ENCODE measurements around the gene SLC16A14.

The SLC16A14 gene

GRCh38 chr2:230012267-230012884 is 56.3 kb downstream of the SLC16A14 start:
- H3K4me3 ChIP-seq (ENCODE audit: low read depth, low read length), result no peak overlapping the region
- no peak for DNase-seq (ENCODE audit: low read depth)
- TF ChIP-seq CTCF (IDR thresholded peaks at IDR 0.05; ENCODE audit: control insufficient read depth, extremely low read depth, insufficient read depth), result no peak

GRCh38 chr2:230011617-230012016 is 57.1 kb downstream of the SLC16A14 start:
- H3K4me3 ChIP-seq (ENCODE audit: low read depth, low read length), result no peak overlapping the region
- DNase-seq (ENCODE audit: low read depth), result no peak
- TF ChIP-seq CTCF (IDR thresholded peaks at IDR 0.05; ENCODE audit: control insufficient read depth, extremely low read depth, insufficient read depth), result no peak

- no peak overlapping the region for H3K4me3 ChIP-seq (ENCODE audit: low read depth, low read length)
- TF ChIP-seq CTCF (IDR thresholded peaks at IDR 0.05; ENCODE audit: control insufficient read depth, extremely low read depth, insufficient read depth), result no peak
- DNase-seq (ENCODE audit: low read depth), result no peak
Measured at GRCh38 chr2:230010501-230010900, 58.2 kb downstream of the SLC16A14 start.

- no peak for TF ChIP-seq CTCF (IDR thresholded peaks at IDR 0.05; ENCODE audit: control insufficient read depth, extremely low read depth, insufficient read depth)
- no peak overlapping the region for H3K4me3 ChIP-seq (ENCODE audit: low read depth, low read length)
- no peak for DNase-seq (ENCODE audit: low read depth)
Measured at GRCh38 chr2:230008708-230009066, 60.0 kb downstream of the SLC16A14 start.

- H3K4me3 ChIP-seq (ENCODE audit: low read depth, low read length), result no peak overlapping the region
- peak; percentile 36 for DNase-seq (ENCODE audit: low read depth)
- peak; percentile 81 for TF ChIP-seq CTCF (IDR thresholded peaks at IDR 0.05; ENCODE audit: control insufficient read depth, extremely low read depth, insufficient read depth)
Measured at GRCh38 chr2:230007931-230008707, 60.6 kb downstream of the SLC16A14 start.

GRCh38 chr2:230000118-230000841 is 68.4 kb downstream of the SLC16A14 start:
- no peak overlapping the region for H3K4me3 ChIP-seq (ENCODE audit: low read depth, low read length)
- no peak for DNase-seq (ENCODE audit: low read depth)
- TF ChIP-seq CTCF (IDR thresholded peaks at IDR 0.05; ENCODE audit: control insufficient read depth, extremely low read depth, insufficient read depth), result no peak

All from LNCaP clone FGC (cell line).